A549 (cell line): ENCODE data around the gene PDZD4.

ENCODE experiments used
- MYC ChIP-seq: IDR thresholded peaks from 2 replicates; pipeline ENCODE4 v1.6.1; 2012; ENCODE audit warnings: mild to moderate bottlenecking, inconsistent platforms, low read length, improper control_type of control experiment, borderline replicate concordance
- TF ChIP-seq, protein P1 (sequence below): fragments of >200 bp; sonication (Bioruptor Twin); formaldehyde crosslinking; IDR thresholded peaks from 3 replicates; pipeline ENCODE4 v1.5.1; 2016

DNA sequence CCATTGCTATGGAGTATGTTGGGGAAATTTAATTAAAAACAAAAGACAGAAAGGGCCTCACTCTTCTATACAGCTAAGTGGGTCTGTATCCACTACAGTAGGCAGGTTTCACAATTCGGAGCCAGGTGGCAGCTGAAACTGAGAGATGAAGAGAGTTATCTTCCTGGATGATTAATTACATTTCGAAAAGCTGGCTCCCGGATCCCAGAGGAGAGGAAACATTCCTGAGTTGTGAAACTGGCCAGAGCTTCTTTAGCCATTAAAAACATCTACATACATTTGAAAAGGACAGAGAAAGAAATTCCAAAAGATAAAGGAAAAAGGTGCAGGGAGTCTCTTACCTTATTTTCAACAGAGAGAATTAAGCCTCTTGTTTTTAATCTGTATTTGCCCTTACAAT lies 15.5 kb upstream of the PDZD4 start:
- no peak for TF ChIP-seq MYC
- TF ChIP-seq, protein P1, sequence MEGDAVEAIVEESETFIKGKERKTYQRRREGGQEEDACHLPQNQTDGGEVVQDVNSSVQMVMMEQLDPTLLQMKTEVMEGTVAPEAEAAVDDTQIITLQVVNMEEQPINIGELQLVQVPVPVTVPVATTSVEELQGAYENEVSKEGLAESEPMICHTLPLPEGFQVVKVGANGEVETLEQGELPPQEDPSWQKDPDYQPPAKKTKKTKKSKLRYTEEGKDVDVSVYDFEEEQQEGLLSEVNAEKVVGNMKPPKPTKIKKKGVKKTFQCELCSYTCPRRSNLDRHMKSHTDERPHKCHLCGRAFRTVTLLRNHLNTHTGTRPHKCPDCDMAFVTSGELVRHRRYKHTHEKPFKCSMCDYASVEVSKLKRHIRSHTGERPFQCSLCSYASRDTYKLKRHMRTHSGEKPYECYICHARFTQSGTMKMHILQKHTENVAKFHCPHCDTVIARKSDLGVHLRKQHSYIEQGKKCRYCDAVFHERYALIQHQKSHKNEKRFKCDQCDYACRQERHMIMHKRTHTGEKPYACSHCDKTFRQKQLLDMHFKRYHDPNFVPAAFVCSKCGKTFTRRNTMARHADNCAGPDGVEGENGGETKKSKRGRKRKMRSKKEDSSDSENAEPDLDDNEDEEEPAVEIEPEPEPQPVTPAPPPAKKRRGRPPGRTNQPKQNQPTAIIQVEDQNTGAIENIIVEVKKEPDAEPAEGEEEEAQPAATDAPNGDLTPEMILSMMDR, result no peak
